Measurements from ENCODE around the gene IL18BP.
A peak's percentile ranks its signal among the peaks of the same experiment; 100 is the strongest.

Gene IL18BP

DNA sequence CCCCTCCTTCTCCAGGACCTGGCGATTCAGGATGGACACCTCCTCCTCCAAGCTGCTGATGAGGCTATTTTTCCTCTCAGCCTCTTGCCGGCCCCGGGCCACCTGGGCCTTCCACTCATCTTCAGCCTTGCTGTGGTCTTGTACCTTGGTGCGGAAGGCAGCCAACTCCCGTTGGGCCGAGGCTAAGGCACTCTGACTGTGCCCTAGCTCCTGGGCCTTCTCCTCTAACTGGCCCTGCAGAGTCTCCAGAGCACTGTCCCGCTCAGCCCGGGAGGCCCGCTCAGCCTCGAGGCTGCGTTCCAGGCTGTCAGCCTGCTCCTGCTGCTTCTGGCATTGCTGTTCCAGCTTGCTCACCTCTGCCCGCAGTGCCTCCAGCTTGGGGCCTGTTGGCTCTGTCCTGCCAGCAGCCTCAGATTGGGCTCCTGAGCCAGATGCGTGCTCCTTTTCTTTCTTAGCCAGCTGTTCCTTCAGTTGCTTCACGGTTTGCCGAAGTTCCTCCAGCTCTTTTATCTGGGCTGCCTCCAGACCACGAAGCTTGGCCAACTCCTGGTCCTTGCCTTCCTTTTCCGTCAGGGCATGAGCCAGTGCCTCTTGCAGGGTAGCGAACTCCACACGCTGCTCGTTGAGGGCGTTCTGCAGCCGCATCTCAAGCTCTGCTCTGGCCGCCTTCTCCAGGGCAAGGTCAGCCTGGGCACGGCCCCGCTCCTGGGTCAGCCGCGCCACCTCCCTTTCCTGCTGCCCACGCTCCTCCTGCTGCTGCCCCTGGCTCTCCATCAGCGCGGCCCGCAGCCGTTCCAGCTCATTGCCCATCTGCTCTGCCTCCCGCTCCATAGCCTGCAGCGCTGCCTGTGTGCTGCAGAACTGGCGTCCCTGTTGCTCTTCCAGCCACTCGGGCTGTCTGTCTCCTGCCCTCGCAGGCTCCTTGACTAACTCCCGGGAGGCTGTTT lies 15.3 kb downstream of the IL18BP start:
- DNase-seq, result no peak

- DNase-seq, result no peak
Measured at GRCh38 chr11:72014761-72015320, 16.1 kb downstream of the IL18BP start.

DNA sequence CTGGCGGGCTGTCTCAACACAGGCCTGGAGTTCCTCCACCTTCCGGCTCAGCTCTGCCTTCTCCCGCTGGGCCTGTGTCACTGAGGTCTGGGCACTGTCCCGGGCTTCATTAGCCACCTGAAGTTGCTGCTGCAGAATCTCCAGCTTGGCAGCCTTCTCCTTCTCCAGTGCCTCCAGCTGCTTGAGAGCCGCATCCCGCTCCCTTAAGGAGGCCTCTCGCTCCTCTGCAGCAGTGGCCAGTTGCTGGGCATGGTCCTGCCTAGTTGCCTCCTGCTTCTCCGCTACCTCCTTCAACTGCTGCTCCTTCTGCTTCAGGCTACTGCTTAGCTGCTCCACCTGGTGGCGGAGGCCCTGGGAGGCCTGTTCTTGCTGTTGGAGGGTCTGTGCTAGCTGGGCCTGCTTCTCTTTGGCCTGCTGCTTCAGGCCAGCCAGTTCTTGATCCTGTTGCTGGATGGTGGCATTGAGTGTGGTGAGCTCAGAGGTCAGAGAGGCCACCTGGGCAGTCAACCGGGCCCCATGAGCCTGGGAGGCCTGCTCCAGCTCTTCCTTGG lies 16.9 kb downstream of the IL18BP start:
- DNase-seq, result peak; percentile 17

DNA sequence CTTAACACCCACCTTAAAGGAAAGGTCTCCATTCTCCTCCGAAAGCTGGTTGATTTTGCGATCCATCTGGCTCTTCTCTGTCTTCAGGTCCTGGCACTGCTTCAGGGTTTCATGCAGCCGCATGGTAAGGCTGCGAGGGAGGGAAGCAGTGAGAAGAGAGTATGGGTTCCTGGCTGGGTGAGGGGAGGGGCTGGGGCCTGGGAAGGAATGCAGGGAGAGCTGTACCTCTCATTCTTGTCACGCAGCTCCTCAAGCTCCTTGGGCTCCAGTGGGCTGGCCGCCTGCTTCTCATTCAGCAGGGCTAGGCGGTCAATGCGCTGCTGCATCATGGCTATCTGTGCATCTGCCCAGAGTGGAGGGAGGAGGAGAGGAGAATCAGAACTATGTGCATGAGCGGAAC lies 19.5 kb downstream of the IL18BP start:
- DNase-seq, result no peak

GRCh38 chr11:72023335-72023734 lies 24.6 kb downstream of the IL18BP start:
- no peak for DNase-seq

- no peak for DNase-seq
Measured at GRCh38 chr11:72024069-72024754, 25.5 kb downstream of the IL18BP start.

DNA sequence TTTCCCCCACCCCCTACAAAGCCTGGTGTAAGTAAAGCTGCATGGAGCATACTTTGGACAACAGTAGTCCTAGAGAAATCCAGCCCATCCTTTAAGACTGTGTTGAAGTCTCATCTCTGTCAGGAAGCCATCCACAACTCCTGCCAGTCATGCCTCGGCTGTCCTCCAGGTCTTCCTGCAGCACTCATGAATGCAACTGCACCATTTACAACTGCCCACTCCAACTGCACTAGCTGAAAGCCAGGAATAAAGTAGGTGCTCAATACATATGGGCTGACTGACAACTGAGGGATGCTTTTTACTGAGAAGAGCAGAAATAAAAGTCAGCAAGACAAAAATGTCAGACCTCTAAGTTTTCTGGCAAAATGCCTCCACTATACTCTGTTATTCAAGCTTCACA lies 27.4 kb downstream of the IL18BP start:
- DNase-seq, result no peak

DNA sequence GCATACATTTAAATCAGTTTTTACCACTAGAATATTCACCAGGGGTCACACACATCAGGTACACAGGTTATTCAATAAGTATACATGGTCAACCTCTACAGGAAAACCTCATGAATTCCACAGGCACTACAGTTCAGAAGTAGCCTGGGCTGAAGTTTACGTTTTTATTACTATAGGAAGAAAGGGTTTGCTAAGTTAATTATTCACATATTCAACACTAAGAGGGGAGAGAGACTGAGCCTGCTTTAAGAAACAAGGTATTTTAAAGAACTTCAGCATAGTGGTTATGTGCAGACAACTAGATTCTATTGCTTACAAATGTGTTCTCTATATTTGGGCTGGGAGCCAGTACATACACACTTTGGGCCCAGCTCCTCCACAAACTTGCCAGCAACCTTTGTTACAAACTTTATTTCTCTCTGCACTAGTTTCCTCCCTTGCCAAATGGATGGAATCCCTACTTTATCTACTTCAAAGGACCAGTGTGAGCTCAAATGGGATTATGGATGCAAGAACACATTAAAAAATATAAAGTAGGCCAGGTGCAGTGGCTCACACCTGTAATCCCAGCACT lies 31.9 kb downstream of the IL18BP start:
- DNase-seq, result no peak

DNA sequence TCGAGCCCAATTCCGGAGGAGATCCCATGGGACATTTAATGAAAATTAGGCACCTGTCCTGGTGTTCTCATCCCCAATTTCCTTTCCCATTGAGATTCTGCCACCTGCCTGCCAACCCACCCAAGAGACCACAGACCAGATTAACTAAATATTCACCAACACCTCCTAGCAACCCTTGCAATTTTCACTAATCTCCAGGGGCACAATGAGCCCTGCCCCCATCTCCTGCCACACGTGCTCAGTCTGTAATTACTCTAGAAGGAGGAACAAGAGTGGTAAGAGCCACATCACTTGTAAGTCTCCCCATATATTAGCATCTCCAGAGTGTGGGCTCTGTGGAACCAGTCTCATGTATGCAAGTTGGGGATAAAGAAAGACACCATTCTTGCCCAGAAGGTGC lies 38.0 kb downstream of the IL18BP start:
- DNase-seq, result no peak

DNA sequence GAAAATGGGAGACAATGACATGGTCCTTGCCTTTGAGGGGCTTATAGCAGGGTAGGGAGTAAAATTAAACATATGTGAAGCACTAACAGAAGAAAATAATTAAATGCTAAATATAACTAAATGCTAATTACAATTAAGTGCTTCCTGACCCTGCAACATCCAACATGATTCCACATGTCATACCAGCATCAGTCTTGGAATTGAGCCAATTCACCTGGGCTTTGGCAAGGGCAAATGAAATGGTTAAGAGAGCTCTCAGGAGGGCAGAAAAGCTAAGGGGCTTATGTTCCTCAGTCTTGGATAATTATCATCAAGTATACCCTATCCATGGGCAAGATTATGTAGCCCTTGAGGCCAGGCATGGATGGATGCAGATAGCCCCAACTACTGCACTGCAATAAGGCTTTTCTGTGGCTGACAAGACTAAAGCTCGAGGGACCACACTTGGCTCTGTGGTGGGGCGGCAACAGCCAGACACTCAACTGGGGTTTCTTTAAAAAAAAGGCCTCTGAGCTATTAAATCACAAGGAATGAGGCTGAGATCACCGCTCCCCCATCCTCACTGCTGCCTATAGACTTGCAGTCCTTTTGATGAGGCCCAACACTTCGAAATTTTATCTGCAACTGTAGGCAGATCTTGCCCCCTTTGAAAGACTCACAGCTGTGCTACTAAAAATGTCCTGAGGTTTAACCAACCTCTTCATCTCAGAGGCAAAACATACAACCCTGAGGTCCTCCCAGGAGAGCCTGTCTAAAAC lies 39.0 kb downstream of the IL18BP start:
- no peak for DNase-seq

- peak; percentile 47 for DNase-seq
Measured at GRCh38 chr11:72038491-72038890, 39.8 kb downstream of the IL18BP start.

DNA sequence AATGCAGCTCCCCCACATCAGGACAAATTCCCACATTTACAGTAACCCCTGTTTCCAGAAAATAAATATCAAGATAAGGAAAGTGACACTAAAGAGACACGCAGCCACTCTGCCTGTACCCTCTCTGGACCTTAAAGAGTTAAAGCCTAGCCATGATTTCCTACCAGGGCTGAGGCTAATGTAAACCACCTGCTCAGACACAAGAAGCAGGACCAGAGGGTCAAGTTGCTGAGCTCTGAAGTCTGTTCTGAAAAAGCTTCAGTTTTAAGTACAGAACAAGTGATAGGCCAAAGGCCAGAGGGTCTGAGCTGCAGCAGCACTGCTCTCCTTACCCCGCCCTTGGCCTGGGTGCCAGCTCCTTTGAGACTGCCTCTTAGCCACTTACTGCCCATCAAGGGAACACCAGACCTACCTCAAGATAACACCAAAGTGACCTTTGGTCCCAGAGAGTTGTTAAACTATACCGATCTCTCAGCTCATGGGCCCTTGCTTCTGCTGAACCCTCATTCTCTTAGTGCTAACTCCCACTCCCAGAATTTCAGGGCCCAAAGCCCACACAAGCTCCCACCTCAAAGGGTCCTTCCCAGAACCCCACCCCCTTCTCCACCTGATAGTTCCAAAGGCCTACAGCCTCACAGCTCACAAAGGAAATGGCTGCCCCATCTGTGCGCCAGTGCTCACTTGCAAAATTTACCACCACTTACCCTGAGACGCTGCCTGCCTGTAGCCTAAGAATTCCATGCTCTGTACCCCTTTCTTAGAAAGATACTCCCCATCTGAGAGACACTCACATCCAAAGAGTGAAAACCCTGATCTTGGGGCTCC lies 40.5 kb downstream of the IL18BP start:
- no peak for DNase-seq

- no peak for DNase-seq
Measured at GRCh38 chr11:72039856-72040401, 41.2 kb downstream of the IL18BP start.

- DNase-seq, result peak; percentile 87
Measured at GRCh38 chr11:72040491-72041363, 42.0 kb downstream of the IL18BP start.

GRCh38 chr11:72041364-72042063 lies 42.8 kb downstream of the IL18BP start:
- peak; percentile 54 for DNase-seq

- DNase-seq, result no peak
Measured at GRCh38 chr11:72042064-72042745, 43.5 kb downstream of the IL18BP start.

DNA sequence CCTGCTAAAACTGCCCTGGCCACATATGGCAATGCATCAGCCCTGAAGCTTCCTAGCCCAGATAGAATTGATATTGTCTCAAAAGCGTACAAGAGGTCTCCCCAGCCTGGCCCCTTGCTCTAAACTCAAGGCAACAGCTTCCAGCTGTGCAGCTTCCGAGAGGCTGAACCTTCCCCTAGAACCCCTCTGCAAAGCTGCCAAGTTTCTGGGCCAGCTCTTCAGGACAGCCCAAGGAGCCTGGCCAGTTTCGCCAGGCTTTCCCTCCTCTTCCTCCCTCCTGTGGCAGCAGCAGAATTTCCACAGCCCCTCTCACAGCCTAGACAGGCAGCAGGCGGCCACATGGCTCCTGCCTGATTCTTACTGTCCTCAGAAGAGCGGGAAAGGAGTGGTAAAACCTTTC lies 47.1 kb downstream of the IL18BP start:
- no peak for DNase-seq

- DNase-seq, result no peak
Measured at GRCh38 chr11:72048766-72049460, 50.2 kb downstream of the IL18BP start.
